NCI-H460 (cell line): Measurements from ENCODE around the gene BCL6. TPM values are rescaled to one million over a fixed set of nuclear protein-coding genes. Genes with fewer than 3 reads are reported as not detected.

Experiments
- DNase-seq: peaks from one replicate; pipeline ENCODE4 v3.0.0-alpha.2; 2016; ENCODE audit warnings: low read depth; ENCODE audit errors: extremely low read depth
- total RNA-seq: library from RNA; depleted of rRNA; stranded (reverse); fragments of >200 nt; shearing (Covaris generic); gene quantifications from 2 replicates; pipeline ENCODE4 v1.2.3, GENCODE V29; 2014

The BCL6 gene
- total RNA-seq, 1 experiment from 2014 or later, result 11.0 TPM

GRCh38 chr3:187763850-187764648 lies 18.8 kb upstream of the BCL6 start:
- no peak for DNase-seq

- no peak for DNase-seq
These were observed 17.5 kb upstream of the BCL6 start for GRCh38 chr3:187762792-187763191.

GRCh38 chr3:187759601-187760000 lies 14.3 kb upstream of the BCL6 start:
- no peak for DNase-seq

- DNase-seq, result no peak
These were observed 13.2 kb upstream of the BCL6 start for GRCh38 chr3:187758318-187758955.

DNA sequence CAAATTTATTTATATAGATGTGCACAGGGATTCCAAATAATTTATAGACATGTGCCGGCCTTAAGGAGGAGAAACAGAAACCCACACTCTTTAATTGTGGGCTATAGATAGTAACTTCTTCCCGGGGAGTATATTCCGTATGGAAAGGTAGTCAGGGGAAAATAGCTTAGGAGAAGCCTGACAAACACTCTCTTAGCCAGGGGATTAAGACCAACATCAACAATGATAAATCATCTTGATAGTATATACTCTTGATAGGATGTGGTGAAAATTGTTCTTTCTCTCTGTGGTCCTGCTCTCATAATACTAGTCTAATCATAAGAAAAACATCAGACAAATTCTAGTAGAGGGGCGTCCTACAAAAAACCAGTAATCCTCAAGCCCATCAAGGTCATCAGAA lies 8.2 kb upstream of the BCL6 start:
- DNase-seq, result no peak

GRCh38 chr3:187750513-187751123 lies 5.3 kb upstream of the BCL6 start:
- DNase-seq, result no peak

- DNase-seq, result no peak
These were observed 4.8 kb upstream of the BCL6 start for GRCh38 chr3:187750006-187750512.

DNA sequence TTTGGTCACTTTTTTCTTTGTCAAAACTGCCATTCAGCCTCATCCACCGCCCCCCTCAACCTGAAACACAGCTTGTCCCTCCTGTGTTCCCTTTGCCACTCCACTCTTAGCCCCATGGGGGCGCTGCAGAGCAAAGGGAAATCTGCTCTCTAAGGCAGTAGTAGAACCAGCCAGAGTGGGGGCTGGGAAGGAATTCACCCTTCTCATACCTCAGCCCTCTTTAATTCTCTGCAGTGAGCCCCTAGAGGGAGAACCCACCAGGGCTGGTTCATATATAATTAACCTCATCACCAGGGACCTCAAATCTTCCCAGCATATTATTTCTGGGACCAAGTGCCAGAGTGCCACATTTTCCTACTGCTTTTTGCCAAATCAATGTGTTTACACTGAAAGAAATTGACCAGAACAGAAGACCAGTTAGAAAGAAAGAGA lies 2.8 kb upstream of the BCL6 start:
- DNase-seq, result peak; percentile 81

DNA sequence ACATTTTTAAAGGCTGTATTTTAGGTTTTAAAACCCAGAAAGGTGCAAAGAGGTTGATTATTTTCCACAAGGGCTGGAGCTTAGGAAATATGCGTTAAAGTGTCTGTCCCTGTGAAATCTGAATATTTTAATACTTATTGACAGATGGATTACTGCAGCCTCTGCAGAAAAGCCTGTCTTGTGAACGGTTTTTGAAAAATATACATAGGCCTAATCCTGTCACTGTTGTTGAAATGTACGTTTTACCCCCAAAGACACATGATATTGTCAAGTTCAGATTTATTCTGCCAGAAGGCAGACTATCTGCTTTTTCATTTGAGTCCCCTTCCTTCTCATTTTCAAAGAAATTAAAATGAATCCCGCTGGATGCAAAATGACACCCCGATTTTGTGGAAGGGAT lies 2.2 kb upstream of the BCL6 start:
- no peak for DNase-seq

DNA sequence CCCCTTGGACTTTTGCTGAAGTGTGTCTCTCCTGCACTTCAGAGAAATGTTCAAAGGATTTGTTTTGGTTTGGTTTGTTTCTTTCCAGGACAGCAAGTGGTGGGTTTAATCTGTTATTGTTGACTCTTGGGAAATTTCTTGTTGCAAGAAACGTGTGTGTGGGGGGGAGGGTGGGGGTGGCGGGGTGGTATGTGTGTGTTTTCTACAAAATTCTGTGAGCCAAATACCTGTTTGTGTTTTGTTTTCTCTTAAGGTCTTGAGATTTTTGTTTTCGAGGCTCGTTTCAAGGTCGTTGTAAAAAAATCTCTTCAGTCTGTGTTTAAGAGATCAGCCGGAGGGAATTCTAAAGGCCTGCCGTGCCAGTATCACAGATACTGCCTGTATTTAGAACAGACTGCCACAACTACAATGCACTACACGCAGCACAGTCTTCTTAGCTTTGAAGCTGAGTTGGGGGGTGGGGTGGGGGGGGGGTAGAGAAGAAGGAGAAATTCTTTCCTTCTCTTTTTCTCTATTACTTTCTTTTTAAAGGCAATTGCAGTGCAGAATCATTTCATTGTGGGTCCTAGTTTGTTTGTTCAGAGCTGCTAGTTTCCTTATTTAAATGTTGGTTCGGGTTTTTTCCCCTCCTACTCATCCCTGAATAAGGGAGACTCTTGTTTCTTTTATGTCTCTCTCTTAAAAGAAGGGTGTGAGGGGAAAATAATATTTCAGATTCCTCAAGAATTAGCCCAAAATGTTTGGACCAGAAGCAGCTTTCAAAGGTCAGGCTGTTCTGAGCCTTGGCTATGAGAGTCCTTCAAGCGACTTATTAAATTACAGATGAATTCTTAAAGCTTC lies 1.4 kb upstream of the BCL6 start:
- DNase-seq, result no peak

DNA sequence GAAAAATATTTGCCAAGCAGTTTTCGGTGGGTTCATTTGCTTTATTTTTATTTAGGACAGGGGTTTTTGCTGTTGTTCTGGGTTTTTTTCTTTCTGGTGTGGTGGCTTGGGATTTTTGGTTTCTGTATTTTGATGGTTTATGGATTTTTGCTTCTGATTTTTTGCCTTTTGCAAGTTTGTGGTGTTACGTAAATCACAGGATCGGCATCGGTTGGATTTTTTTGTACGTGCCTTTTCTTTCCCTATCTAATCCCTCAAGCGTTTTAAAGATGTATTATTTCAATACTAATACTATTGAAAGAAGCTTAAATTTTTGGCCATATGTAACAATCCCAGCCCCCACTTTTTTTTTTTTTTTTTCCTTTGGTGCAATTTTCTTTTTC lies 782 bp upstream of the BCL6 start:
- DNase-seq, result no peak

- DNase-seq, result no peak
These were observed 808 bp downstream of the BCL6 start for GRCh38 chr3:187744169-187745151.

- DNase-seq, result no peak
These were observed 1.8 kb downstream of the BCL6 start for GRCh38 chr3:187743195-187744141.

DNA sequence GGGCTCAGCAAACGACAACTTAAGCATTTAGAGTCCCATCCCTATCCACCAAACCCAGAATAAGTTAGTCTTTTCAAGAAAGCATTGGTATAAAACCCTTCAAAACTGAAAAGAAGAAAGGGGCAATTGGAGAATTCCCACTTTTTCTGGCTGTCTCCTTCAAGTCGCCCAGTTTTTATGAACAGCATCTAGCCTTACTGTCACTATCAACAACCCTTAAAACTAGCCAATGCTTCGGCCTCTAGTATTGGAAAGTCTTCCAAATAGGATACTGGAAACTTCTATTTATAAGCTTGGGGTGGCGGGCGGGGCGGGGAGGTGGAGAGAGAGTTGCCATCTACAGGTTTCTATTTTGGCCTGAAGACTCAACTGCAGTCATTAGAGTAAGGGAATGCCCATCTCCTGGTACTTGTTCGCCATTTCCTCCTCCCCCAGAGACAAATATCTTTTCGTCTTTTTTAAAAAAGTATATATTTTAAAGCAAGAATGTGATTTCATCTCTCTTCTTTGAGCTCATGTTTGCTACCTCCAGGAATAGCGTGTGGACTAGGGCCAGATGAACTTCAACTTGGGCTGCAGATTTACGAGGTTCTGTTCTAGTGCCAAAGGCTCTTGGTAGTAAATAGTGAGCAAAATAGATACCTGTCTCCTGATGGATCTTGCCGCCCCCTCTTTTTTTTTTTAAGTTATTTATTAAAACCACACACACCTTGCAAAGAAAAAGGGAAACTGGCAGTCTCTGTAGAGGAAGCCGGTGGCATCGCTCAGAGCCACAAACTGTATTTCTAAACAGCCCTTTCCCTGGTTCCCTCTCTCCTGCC lies 2.7 kb downstream of the BCL6 start:
- no peak for DNase-seq

- DNase-seq, result peak; percentile 62
These were observed 3.6 kb downstream of the BCL6 start for GRCh38 chr3:187741403-187742350.
